Bronchial epithelial cell (primary cell): ENCODE measurements around the gene ZPR1. TPM values are rescaled to one million over a fixed set of nuclear protein-coding genes. Genes with fewer than 3 reads are reported as not detected.

Source experiments
- DNase-seq: peaks from one replicate; pipeline ENCODE4 v3.0.0-alpha.2; 2010; ENCODE audit warnings: low read depth
- FAIRE-seq: peaks from 2 replicates; lab custom pipeline; 2011; peaks lifted over from hg19 to GRCh38; lab: Jason Lieb, UNC
- H3K27me3 ChIP-seq: 2 replicates; pipeline ENCODE4 v1.5.1; 2011; ENCODE audit warnings: low read length; ENCODE audit not compliant: control insufficient read depth, insufficient read depth
- H3K36me3 ChIP-seq: 2 replicates; pipeline ENCODE4 v1.5.1; 2011; ENCODE audit warnings: low read length; ENCODE audit not compliant: control insufficient read depth, insufficient read depth
- H3K4me3 ChIP-seq: 2 replicates; pipeline ENCODE4 v1.5.1; 2011; ENCODE audit warnings: mild to moderate bottlenecking, low read depth, low read length, control low read depth
- CTCF ChIP-seq: IDR thresholded peaks from 2 replicates; pipeline ENCODE4 v1.5.1; 2011; ENCODE audit warnings: mild to moderate bottlenecking, moderate library complexity, low read length, control low read depth, inconsistent platforms; ENCODE audit not compliant: insufficient read depth, severe bottlenecking
- total RNA-seq: library from RNA; depleted of rRNA; stranded (reverse); fragments of >200 nt; gene quantifications from 2 replicates; pipeline ENCODE4 v1.2.1, GENCODE V29; 2014

ZPR1 gene
- total RNA-seq, 1 donor from 2014 or later, result 74.2 TPM

DNA sequence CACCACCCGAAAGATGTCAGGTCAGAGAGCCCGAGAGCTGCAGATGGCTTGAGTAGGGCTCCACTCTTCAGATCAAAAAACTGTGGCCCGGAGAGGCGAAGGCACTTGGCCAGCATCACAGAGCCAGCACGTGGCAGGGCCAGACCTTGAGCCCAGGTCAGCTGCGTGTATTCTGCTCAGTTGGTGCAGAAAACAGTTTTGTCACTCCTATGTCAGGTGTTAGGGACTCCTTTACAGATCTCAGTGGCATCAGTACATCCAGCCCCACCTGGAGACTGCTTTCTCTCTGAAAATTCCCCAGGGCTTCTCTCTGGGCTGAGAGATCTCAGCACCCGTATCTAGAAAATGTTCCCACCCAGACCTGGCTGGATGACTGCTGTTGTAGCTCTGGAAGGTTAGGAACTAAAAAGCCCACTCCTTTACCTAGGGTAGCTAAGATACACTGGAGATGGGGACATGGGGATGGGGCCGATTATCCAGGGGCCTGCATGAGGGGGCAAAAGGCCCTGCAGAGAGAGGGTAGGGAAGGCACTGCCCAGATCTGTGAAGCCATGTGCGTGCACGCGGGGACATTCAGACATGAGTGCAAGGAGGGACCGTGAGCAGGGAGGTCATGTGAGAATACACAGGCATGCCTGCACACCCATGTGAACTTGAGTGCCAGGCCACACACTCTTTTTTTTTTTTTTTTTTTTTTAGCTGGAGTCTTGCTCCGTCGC lies 46.2 kb upstream of the ZPR1 start:
- FAIRE-seq (peak; percentile 86), DNase-seq (no peak)
- H3K36me3 ChIP-seq, result no peaks in the 10 kb centered on the region
- no peak for TF ChIP-seq CTCF
- H3K27me3 ChIP-seq, result no peaks in the 10 kb centered on the region
- no peak overlapping the region for H3K4me3 ChIP-seq

GRCh38 chr11:116833491-116833815 lies 45.6 kb upstream of the ZPR1 start:
- FAIRE-seq (peak; percentile 70), DNase-seq (no peak)
- Histone ChIP-seq H3K27me3 (no peaks in the 10 kb centered on the region), H3K36me3 (no peaks in the 10 kb centered on the region), H3K4me3 (no peak overlapping the region)
- no peak for TF ChIP-seq CTCF

DNA sequence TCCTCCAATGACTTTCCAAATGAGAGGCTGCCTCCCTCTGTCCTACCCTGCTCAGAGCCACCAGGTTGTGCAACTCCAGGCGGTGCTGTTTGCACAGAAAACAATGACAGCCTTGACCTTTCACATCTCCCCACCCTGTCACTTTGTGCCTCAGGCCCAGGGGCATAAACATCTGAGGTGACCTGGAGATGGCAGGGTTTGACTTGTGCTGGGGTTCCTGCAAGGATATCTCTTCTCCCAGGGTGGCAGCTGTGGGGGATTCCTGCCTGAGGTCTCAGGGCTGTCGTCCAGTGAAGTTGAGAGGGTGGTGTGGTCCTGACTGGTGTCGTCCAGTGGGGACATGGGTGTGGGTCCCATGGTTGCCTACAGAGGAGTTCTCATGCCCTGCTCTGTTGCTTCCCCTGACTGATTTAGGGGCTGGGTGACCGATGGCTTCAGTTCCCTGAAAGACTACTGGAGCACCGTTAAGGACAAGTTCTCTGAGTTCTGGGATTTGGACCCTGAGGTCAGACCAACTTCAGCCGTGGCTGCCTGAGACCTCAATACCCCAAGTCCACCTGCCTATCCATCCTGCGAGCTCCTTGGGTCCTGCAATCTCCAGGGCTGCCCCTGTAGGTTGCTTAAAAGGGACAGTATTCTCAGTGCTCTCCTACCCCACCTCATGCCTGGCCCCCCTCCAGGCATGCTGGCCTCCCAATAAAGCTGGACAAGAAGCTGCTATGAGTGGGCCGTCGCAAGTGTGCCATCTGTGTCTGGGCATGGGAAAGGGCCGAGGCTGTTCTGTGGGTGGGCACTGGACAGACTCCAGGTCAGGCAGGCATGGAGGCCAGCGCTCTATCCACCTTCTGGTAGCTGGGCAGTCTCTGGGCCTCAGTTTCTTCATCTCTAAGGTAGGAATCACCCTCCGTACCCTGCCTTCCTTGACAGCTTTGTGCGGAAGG lies 44.8 kb upstream of the ZPR1 start:
- no peak for DNase-seq
- no peak for TF ChIP-seq CTCF
- Histone ChIP-seq H3K27me3 (no peaks in the 10 kb centered on the region), H3K4me3 (no peak overlapping the region), H3K36me3 (no peaks in the 10 kb centered on the region)
- peak; percentile 55 for FAIRE-seq

DNA sequence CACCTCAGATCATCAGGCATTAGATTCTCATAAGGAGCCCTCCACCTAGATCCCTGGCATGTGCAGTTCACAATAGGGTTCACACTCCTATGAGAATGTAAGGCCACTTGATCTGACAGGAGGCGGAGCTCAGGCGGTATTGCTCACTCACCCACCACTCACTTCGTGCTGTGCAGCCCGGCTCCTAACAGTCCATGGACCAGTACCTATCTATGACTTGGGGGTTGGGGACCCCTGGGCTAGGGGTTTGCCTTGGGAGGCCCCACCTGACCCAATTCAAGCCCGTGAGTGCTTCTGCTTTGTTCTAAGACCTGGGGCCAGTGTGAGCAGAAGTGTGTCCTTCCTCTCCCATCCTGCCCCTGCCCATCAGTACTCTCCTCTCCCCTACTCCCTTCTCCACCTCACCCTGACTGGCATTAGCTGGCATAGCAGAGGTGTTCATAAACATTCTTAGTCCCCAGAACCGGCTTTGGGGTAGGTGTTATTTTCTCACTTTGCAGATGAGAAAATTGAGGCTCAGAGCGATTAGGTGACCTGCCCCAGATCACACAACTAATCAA lies 44.0 kb upstream of the ZPR1 start:
- DNase-seq, result no peak
- Histone ChIP-seq H3K36me3 (no peaks in the 10 kb centered on the region), H3K4me3 (no peak overlapping the region), H3K27me3 (no peaks in the 10 kb centered on the region)
- no peak for TF ChIP-seq CTCF
- FAIRE-seq, result no peak

DNA sequence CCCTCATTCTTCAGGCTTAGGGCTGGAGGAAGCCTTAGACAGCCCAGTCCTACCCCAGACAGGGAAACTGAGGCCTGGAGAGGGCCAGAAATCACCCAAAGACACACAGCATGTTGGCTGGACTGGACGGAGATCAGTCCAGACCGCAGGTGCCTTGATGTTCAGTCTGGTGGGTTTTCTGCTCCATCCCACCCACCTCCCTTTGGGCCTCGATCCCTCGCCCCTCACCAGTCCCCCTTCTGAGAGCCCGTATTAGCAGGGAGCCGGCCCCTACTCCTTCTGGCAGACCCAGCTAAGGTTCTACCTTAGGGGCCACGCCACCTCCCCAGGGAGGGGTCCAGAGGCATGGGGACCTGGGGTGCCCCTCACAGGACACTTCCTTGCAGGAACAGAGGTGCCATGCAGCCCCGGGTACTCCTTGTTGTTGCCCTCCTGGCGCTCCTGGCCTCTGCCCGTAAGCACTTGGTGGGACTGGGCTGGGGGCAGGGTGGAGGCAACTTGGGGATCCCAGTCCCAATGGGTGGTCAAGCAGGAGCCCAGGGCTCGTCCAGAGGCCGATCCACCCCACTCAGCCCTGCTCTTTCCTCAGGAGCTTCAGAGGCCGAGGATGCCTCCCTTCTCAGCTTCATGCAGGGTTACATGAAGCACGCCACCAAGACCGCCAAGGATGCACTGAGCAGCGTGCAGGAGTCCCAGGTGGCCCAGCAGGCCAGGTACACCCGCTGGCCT lies 42.5 kb upstream of the ZPR1 start:
- no peak overlapping the region for H3K4me3 ChIP-seq
- FAIRE-seq (no peak), DNase-seq (no peak)
- H3K36me3 ChIP-seq, result no peaks in the 10 kb centered on the region
- no peaks in the 10 kb centered on the region for H3K27me3 ChIP-seq
- TF ChIP-seq CTCF, result no peak
